A549 (cell line): ENCODE data around the gene SERPIND1. TPM values are rescaled to one million over a fixed set of nuclear protein-coding genes. Genes with fewer than 3 reads are reported as not detected.

Experiments used
- ATAC-seq, 2 experiments: fragments of 200-7000 bp in 1 of 2; fragments of >200 bp in 1 of 2; cut with Nextera tagmentation in 1 of 2; cut with Tn5 transposase in 1 of 2; 3 replicates each; pipeline versions ENCODE4 v1.8.0 to v1.9.1; 2018 to 2020; ENCODE audit warnings: mild to moderate bottlenecking in 1 of 2, moderate library complexity in 1 of 2
- CTCF ChIA-PET: fragments of 300-600 bp; sonication (Branson Sonifier 250); formaldehyde crosslinking; extraction: SDS; loops from one replicate; lab custom pipeline; 2021; ENCODE audit warnings: antibody characterized with exemption, inconsistent platforms; lab: Yijun Ruan, JAX
- POLR2A ChIA-PET: fragments of 350-600 bp; formaldehyde crosslinking; extraction: SDS; loops from one replicate; lab custom pipeline; 2021; ENCODE audit warnings: antibody characterized with exemption, inconsistent platforms; lab: Yijun Ruan, JAX
- DNase-seq, 2 experiments: peaks; one replicate each; pipeline versions ENCODE4 v3.0.0 to v3.0.0-alpha.2; 2011 to 2016; ENCODE audit warnings: low read depth in 1 of 2, low spot score in 1 of 2
- FAIRE-seq: peaks from 2 replicates; lab custom pipeline; 2011; peaks lifted over from hg19 to GRCh38; lab: Jason Lieb, UNC
- H3K27ac ChIP-seq, 2 experiments: fragments of >200 bp; sonication (Bioruptor Twin); formaldehyde crosslinking; 3 replicates each; pipeline ENCODE4 v1.5.1; 2016 to 2017
- H3K4me1 ChIP-seq: fragments of >200 bp; sonication (Bioruptor Twin); formaldehyde crosslinking; 3 replicates; pipeline ENCODE4 v1.6.1; 2016
- H3K4me2 ChIP-seq: fragments of >200 bp; sonication (Bioruptor Twin); formaldehyde crosslinking; 3 replicates; pipeline ENCODE4 v1.6.1; 2016
- H3K4me3 ChIP-seq: fragments of >200 bp; sonication (Bioruptor Twin); formaldehyde crosslinking; 3 replicates; pipeline ENCODE4 v1.5.1; 2016
- H3K9me3 ChIP-seq: fragments of >200 bp; sonication (Bioruptor Twin); formaldehyde crosslinking; 3 replicates; pipeline ENCODE4 v1.6.1; 2016
- BHLHE40 ChIP-seq: IDR thresholded peaks from 2 replicates; pipeline ENCODE4 v1.6.1; 2012; ENCODE audit warnings: low read depth, low read length, inconsistent platforms
- CBX2 ChIP-seq: fragments of 200-600 bp; sonication (generic); IDR thresholded peaks from 2 replicates; pipeline ENCODE4 v1.6.1; 2016; ENCODE audit warnings: low read depth, mild to moderate bottlenecking, borderline replicate concordance
- CBX8 ChIP-seq: fragments of 200-600 bp; sonication (generic); IDR thresholded peaks from 2 replicates; pipeline ENCODE4 v1.6.1; 2016
- EHF ChIP-seq: fragments of 250-450 bp; sonication (Bioruptor Pico); IDR thresholded peaks from 2 replicates; pipeline ENCODE4 v1.5.0; 2020; ENCODE audit warnings: mild to moderate bottlenecking
- EHMT2 ChIP-seq: fragments of 200-600 bp; sonication (generic); IDR thresholded peaks from 2 replicates; pipeline ENCODE4 v1.6.1; 2016; ENCODE audit warnings: antibody characterized with exemption, low read depth, mild to moderate bottlenecking, moderate library complexity
- FOSB ChIP-seq: fragments of 250-450 bp; sonication (Bioruptor Pico); IDR thresholded peaks from 2 replicates; pipeline ENCODE4 v1.5.0; 2020; ENCODE audit warnings: mild to moderate bottlenecking, moderate library complexity
- FOXS1 ChIP-seq: fragments of 250-450 bp; sonication (Bioruptor Pico); IDR thresholded peaks from 2 replicates; pipeline ENCODE4 v1.5.0; 2020; ENCODE audit warnings: mild to moderate bottlenecking, moderate library complexity
- HMGXB4 ChIP-seq: fragments of 250-450 bp; sonication (Bioruptor Pico); IDR thresholded peaks from 2 replicates; pipeline ENCODE4 v1.5.0; 2021; ENCODE audit warnings: mild to moderate bottlenecking, moderate library complexity, borderline replicate concordance
- JUNB ChIP-seq: fragments of >200 bp; sonication (Bioruptor Twin); formaldehyde crosslinking; IDR thresholded peaks from 2 replicates; pipeline ENCODE4 v1.6.1; 2016
- KDM1A ChIP-seq: fragments of 200-600 bp; sonication (generic); IDR thresholded peaks from 2 replicates; pipeline ENCODE4 v1.6.1; 2016; ENCODE audit warnings: low read depth, mild to moderate bottlenecking
- MAZ ChIP-seq: fragments of 150-350 bp; IDR thresholded peaks from 2 replicates; pipeline ENCODE4 v1.6.1; 2014; ENCODE audit warnings: antibody characterized with exemption, low read depth, low read length, borderline replicate concordance
- NR3C1 ChIP-seq: fragments of >200 bp; sonication (Bioruptor Twin); formaldehyde crosslinking; IDR thresholded peaks from 3 replicates; pipeline ENCODE4 v1.6.1; 2017
- POLR2AphosphoS2 ChIP-seq: conservative IDR thresholded peaks from 2 replicates; pipeline ENCODE4 v1.6.1; 2012; ENCODE audit warnings: low read length, improper control_type of control experiment, inconsistent platforms
- RARB ChIP-seq: fragments of 250-450 bp; sonication (Bioruptor Pico); IDR thresholded peaks from 2 replicates; pipeline ENCODE4 v1.8.0; 2021; ENCODE audit warnings: mild to moderate bottlenecking, moderate library complexity
- REST ChIP-seq: fragments of 200-600 bp; sonication (generic); IDR thresholded peaks from 2 replicates; pipeline ENCODE4 v1.6.1; 2016; ENCODE audit warnings: antibody characterized with exemption, mild to moderate bottlenecking, moderate library complexity
- RNF2 ChIP-seq: fragments of 200-600 bp; sonication (generic); IDR thresholded peaks from 2 replicates; pipeline ENCODE4 v1.6.1; 2016; ENCODE audit warnings: low read depth, mild to moderate bottlenecking, antibody characterized with exemption, moderate library complexity, borderline replicate concordance
- SMC3 ChIP-seq: fragments of >200 bp; sonication (Bioruptor Twin); formaldehyde crosslinking; IDR thresholded peaks from 3 replicates; pipeline ENCODE4 v1.6.1; 2018; ENCODE audit warnings: inconsistent platforms
- SREBF2 ChIP-seq: fragments of 450-650 bp; IDR thresholded peaks from 2 replicates; pipeline ENCODE4 v1.6.1; 2014; ENCODE audit warnings: mild to moderate bottlenecking, moderate library complexity
- TFCP2L1 ChIP-seq: fragments of 250-450 bp; sonication (Bioruptor Pico); IDR thresholded peaks from 2 replicates; pipeline ENCODE4 v1.5.0; 2021; ENCODE audit warnings: mild to moderate bottlenecking
- TP53 ChIP-seq: fragments of 250-450 bp; sonication (Bioruptor Pico); IDR thresholded peaks from 2 replicates; pipeline ENCODE4 v1.5.0; 2021; ENCODE audit warnings: mild to moderate bottlenecking, moderate library complexity
- ZC3H11A ChIP-seq: fragments of 450-650 bp; IDR thresholded peaks from 2 replicates; pipeline ENCODE4 v1.6.1; 2014; ENCODE audit warnings: antibody characterized with exemption, mild to moderate bottlenecking
- ZSCAN20 ChIP-seq: fragments of 250-450 bp; sonication (Bioruptor Pico); IDR thresholded peaks from 2 replicates; pipeline ENCODE4 v1.8.0; 2022; ENCODE audit warnings: mild to moderate bottlenecking, moderate library complexity
- WGBS: methylation state at CpG from one replicate; pipeline ENCODE4 v1.1.6; 2017; ENCODE audit errors: missing lambda C conversion rate; 5-methylcytosine and 5-hydroxymethylcytosine counted together
- polyA plus RNA-seq, 4 experiments: library from polyadenylated mRNA; depleted of rRNA in 3 of 4; stranded (reverse); fragments of >200 nt; fragmentation: RNase III in 1 of 4; extraction: RNeasy Plus Mini Kit Qiagen cat#74134 plus additional on column Dnase treatment in 1 of 4; gene quantifications; 2 replicates in 3 of 4; 3 replicates in 1 of 4; pipeline ENCODE4 v1.2.3, GENCODE V29; 2011 to 2017
- TF ChIP-seq, protein P1 (sequence below): IDR thresholded peaks from 2 replicates; pipeline ENCODE4 v1.6.1; 2012; ENCODE audit warnings: low read depth, borderline replicate concordance

The SERPIND1 gene
- polyA plus RNA-seq, 2 of the 4 experiments (the other 2 are of a cell fraction) = not detected

DNA sequence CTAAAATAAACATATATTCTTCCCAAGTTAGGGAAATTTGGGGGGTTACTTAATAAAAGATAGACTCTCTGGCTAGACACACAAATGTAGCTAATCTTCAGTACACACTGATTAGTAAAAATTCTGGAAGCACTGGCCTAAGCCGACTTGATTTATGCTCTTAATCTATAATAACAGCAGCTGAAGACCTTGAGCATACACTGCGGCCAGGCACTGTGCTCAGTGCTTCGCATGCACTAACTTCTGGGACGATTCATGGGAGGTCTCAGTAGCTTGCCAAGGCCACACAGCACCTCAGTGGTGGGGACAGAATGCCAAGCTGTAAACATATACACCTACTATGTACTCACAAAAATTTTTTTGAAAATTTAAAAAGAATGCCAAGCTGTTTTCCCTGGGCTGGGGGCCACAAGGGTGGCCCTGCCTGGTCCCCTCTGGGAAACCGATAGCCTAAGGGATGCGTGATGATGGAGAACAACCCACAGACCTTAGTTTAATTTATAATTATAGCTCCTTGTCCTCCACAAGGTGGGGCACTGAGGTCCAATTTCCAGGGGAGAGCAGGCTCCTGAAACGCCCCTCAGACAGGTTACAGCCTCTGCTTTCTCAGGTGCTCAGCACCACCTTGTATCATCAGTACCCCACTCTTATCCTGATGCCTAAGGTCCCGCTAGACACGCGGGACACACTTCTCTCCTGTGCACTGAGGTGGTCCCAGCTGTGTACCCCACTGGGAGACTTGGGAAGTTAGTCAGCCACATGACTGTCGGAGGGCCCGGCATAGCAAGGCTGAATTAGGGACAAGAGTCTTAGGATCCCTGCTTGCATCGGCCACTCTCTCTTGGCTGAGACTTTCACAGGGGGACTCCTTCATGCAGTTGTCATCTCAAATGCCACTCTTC lies 20.1 kb downstream of the SERPIND1 start:
- H3K4me1 ChIP-seq = peaks cover 5% of the 10 kb centered on the region; the same call in 2 of the 3 replicates
- CTCF ChIA-PET = interaction anchor here (1.1 to 4.3 kb wide), 4 partner anchors 7 to 10 kb away, joined by 3 to 25 read pairs (median 8); no protein-coding TSS in a partner anchor
- no peak for ATAC-seq
- no peak for FAIRE-seq
- TF ChIP-seq ZC3H11A (no peak), CBX8 (no peak), HMGXB4 (CRISPR knock-in tag) (no peak), SREBF2 (no peak), JUNB (no peak), NR3C1 (no peak), TFCP2L1 (no peak), CBX2 (no peak), TP53 (no peak), FOSB (CRISPR knock-in tag) (no peak), POLR2AphosphoS2 (no peak), RNF2 (no peak), ZSCAN20 (CRISPR knock-in tag) (no peak), KDM1A (no peak)
- TF ChIP-seq, protein P1, sequence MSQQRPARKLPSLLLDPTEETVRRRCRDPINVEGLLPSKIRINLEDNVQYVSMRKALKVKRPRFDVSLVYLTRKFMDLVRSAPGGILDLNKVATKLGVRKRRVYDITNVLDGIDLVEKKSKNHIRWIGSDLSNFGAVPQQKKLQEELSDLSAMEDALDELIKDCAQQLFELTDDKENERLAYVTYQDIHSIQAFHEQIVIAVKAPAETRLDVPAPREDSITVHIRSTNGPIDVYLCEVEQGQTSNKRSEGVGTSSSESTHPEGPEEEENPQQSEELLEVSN = no peak
- no peak overlapping the region for H3K4me3 ChIP-seq
- POLR2A ChIA-PET = interaction anchor here (1.2 kb wide), 1 partner anchor 188 kb away, joined by 3 read pairs; the partner anchor contains the start of gene LZTR1
- no peak overlapping the region for H3K27ac ChIP-seq
- no peaks in the 10 kb centered on the region for H3K9me3 ChIP-seq
- DNase-seq = no peak
- 81% methylated on average over 8 of the region's 13 CpGs for WGBS
- H3K4me2 ChIP-seq = no peak overlapping the region

GRCh38 chr22:20794650-20795413 lies 20.9 kb downstream of the SERPIND1 start:
- ChIA-PET POLR2A (interaction anchor here (1.2 kb wide), 1 partner anchor 187 kb away, joined by 3 read pairs; the partner anchor contains the start of gene LZTR1), CTCF (interaction anchor here (1.1 to 4.3 kb wide), 5 partner anchors 8 to 15 kb away, joined by 3 to 25 read pairs (median 3); no protein-coding TSS in a partner anchor)

More at GRCh38 chr22:20794650-20795413, 20.9 kb downstream of the SERPIND1 start:
- Histone ChIP-seq H3K27ac (no peak overlapping the region), H3K4me1 (peaks cover 5% of the 10 kb centered on the region; the same call in 2 of the 3 replicates), H3K4me2 (no peak overlapping the region), H3K4me3 (no peak overlapping the region), H3K9me3 (no peaks in the 10 kb centered on the region)
- ATAC-seq = no peak
- WGBS = 88% methylated on average over 7 of the region's 7 CpGs
- DNase-seq = no peak
- no peak for FAIRE-seq
- TF ChIP-seq ZC3H11A (no peak), JUNB (no peak), FOXS1 (CRISPR knock-in tag) (no peak), REST (no peak), EHMT2 (no peak), RARB (CRISPR knock-in tag) (no peak), EHF (no peak), SMC3 (no peak), TFCP2L1 (no peak), BHLHE40 (no peak), RNF2 (no peak), MAZ (no peak)
